HG03060 (cell line): Measurements from ENCODE around the gene SLC35E2B.

Experiments
- ATAC-seq: cut with Tn5 transposase; IDR thresholded peaks from one replicate; pipeline ENCODE4 v1.9.1; 2021; ENCODE audit warnings: low read depth, moderate number of reproducible peaks; ENCODE audit not compliant: unreplicated experiment

The SLC35E2B gene

DNA sequence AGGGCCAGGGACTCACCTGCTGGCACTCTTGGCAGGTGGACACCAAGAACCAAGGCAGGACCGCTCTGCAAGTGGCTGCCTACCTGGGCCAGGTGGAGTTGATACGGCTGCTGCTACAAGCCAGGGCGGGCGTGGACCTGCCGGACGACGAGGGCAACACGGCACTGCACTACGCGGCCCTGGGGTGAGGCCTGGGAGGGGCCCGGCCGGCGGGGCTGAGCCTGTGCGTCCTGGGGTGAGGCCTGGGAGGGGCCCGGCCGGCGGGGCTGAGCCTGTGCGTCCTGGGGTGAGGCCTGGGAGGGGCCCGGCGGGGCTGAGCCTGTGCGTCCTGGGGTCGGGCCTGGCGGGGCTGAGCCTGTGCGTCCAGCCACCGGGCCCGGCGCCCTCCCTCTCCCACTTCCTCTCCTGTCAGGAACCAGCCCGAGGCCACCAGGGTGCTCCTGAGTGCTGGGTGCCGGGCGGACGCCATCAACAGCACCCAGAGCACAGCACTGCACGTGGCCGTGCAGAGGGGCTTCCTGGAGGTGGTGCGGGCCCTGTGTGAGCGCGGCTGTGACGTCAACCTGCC, 65.2 kb downstream of the SLC35E2B start:
- no peak for ATAC-seq

- no peak for ATAC-seq
Observed at GRCh38 chr1:1626207-1627141, 66.1 kb downstream of the SLC35E2B start.

- ATAC-seq, result no peak
Observed at GRCh38 chr1:1625824-1626206, 66.8 kb downstream of the SLC35E2B start.

- ATAC-seq, result no peak
Observed at GRCh38 chr1:1625404-1625775, 67.2 kb downstream of the SLC35E2B start.

GRCh38 chr1:1624443-1625403, 67.9 kb downstream of the SLC35E2B start:
- ATAC-seq, result no peak

DNA sequence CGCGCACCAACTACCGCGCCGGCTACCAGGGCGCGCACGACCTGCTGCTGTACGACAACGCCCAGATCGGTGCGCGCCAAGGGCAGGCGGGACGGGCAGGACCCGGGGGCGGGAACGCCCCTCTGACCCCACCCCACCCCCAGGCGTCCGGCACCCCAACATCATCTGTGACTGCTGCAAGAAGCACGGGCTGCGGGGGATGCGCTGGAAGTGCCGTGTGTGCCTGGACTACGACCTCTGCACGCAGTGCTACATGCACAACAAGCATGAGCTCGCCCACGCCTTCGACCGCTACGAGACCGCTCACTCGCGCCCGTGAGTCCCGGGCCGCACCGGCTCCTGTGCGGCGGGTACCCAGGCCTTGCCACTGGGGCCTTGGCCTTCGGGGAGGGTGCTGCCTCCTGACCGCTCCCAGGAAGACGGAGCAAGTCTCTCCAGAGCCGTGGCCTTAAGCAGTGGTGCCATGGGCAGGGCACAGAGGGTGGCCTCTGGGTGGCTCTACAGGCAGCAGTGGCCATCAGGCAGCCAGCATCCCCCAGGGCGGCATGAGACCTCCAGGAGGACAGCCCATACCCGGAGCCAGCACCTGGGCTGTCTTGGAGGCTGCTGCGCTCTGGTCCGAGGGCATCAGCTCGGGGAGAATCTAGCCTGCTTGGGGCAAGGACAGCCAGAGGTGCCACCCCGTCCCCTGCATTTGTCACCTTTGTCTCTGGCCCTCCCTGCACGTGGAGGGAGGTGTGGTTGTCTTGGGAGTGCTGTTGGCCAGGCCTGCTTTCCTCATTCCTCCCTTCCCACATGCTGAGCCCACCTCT, 68.8 kb downstream of the SLC35E2B start:
- ATAC-seq, result no peak

- no peak for ATAC-seq
Observed at GRCh38 chr1:1623181-1623630, 69.4 kb downstream of the SLC35E2B start.

DNA sequence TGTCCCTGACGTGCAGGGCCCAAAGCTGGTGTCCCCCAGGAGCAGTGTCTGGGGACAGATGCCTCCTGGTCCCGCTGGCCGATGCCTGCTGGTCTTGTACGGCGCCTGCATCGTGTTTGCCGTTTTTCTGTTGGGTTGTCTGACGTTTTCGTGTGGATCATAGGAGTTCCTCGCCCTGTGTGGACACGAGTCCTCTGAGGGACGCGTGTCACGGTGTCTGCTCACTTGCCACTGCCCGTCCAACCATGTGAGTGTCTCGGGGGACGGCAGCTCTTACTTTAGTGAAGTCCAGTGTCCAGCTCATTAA, 69.9 kb downstream of the SLC35E2B start:
- no peak for ATAC-seq

DNA sequence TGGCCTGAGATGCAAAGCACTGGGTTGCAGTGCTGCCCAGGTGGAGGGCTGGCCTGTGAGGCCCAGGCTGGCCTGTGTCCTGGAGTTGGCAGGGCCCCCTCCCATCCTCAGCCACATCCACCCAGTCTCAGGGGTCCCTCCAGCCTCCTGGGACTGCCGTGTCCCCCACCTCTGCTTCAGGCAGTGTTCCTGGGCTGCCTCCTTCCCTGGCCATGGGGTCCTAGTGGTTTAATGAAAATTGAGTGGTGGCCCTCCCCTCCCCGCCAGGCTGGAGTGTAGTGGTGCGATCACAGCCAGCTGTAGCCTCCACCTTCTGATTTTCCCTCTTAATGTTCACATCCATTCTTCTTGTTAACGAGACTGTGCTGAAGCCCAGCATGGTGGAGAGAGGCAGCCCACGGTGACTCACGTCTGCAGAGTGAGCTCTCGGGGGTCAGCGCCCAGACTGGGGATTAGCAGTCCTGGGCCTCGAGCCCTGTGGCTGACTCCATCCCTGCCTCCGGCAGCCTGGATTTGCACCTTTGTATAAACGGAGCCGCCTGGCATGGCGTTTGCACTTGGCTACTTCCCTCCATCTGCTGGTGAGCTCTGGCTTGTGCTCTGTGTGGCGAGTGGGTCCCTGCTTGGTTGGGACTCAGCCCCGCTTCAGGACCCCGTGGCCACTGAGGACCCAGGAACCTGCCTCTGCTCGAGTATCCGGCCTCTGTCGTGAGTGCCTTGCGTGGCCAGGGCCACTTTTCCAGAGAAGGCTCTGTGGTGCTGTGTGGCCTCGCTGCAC, 70.4 kb downstream of the SLC35E2B start:
- ATAC-seq, result no peak

DNA sequence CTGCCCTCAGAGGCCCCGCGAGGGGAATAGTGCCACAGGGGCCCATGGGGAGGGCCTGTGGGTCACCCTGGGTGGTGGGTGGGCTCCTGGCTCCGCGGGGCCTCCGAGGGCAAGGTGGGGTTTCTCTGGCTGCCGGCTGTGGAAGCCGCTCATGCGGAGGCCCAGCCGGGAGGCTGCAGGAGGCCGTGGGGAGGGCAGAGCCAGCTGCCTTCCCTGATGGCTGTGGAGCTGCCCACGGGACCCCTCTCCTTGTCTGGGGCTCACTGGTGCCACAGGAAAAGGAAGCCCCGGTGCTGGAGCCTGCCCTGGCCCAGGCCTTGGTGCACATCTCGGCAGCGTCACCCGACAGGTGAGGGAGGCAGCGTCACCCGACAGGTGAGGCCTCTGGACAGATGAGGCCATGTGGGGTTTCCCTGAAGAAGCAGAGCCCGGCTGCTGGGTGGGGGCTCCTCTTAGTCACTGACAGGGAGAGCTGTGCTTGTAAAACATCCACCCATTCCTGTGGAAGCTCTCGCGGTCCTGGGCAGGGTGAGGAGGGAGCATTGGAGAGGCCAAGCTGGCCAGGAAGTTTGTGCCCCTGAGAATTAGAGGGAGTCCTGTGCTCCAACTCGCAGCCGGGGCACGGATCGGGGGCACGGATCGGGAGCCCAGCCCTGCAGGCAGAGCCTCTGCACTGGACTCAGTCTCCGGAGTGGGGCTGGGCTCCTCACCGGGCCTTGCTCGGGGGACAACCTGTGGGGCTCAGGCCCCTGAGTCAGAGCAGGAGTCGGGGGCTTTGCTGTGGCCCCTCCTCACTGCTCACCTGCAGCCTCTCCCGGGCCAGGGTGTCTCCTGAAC, 71.2 kb downstream of the SLC35E2B start:
- no peak for ATAC-seq

GRCh38 chr1:1620433-1621139, 72.0 kb downstream of the SLC35E2B start:
- no peak for ATAC-seq

GRCh38 chr1:1619917-1620361, 72.7 kb downstream of the SLC35E2B start:
- no peak for ATAC-seq

DNA sequence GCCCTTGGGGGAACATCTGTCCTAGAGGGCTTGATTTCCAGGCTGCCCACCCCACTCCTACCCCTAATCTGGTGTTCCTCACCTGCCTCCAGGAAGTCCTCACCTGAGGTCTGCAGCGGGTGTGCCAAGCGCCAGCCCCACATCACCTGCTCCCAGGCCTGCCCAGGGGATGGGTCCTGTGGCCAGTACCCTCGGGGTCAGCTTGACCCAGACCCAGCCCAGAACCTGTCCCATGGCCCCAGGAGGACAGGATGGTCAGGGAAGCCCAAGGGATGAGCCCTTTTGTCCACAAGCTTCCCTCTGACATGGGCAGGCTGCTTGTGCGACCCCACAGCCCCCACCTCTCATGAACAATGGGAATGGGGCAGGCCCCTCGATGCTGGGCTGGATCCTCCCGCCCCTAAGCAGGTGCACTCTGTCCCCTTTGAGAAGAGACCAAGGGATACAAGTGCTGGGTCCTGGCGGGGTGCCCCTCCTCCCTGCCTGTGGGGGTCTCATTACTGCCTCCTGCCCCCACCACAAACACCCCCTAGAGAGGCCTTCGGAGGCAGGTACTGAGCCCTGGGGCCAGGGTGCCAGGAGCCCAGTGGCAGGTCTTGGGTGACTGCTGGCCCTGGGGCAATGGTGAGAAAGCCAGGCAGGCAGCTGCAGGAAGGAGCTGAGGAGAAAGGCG, 74.1 kb downstream of the SLC35E2B start:
- ATAC-seq, result no peak

DNA sequence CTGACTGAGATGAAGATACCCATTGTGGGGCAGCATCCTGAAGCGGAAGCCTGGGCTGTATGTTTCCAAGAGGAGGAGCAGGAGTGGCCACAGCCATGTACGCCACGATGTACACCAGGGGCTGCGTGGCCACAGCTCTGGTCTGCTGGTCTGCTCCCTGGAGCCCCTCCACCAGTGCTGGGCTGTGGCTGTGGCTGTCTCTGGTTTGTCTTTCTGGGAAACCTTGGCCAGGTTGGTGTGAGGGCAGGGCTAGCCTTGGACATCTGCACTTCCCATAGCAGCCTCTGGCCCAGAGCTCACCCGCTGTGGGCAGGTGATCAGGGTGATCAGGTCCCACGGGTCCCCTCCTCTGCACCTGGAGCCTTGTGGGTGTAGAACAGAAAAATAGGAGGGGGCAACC, 74.7 kb downstream of the SLC35E2B start:
- no peak for ATAC-seq

DNA sequence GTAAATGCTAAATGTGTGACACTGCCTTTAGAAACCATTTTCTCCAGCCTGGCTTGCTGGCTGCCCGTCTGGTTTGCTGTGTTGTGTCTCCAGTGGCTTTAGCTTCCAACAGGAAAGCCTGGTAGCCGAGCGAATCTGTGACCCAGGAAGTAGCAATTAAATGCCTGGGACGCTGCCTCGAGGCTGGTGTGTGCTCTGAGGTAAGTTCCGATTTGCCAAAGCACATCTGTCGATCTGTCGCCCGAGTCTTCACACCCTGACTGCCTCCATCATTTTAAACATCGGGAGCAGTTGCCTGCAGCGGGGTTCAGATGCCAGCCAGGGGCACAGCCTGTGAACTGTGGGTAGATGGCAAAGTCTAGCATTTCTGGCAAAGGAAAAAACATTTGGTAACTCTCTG, 75.1 kb downstream of the SLC35E2B start:
- no peak for ATAC-seq

DNA sequence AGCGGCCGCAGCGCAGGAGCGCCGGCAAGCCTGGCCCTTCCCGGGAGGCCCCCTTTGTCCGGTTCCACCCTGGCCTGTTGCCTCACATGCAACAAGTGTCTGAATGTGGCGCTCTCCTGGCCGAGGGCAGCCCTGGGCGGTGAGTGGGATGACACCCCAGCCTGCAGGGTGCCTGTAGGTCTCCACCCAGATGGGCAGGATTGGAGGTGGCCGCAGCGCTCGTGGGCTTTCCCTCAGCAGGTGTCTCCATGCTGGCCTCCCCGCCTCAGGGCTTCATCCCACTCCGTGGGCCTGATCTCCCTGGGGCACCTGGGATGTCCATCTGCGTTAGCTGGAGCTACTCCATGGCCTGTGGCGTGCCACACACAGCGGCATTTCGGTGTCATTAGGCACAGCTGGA, 75.8 kb downstream of the SLC35E2B start:
- no peak for ATAC-seq

GRCh38 chr1:1616045-1616790, 76.4 kb downstream of the SLC35E2B start:
- no peak for ATAC-seq
